Peyer's patch (tissue), 4 donors: ENCODE measurements around the gene NCKIPSD.

ENCODE experiments used
- POLR2A ChIP-seq, 2 donors: fragments of 450-650 bp; IDR thresholded peaks; one replicate each; pipeline ENCODE4 v1.5.1; 2017; ENCODE audit warnings: antibody characterized with exemption in 2 of 2, mild to moderate bottlenecking in 2 of 2, moderate library complexity in 2 of 2
- TF ChIP-seq, protein P1 (sequence below), 6 experiments: fragments of 450-650 bp in 4 of 6; fragments of 200-600 bp in 2 of 6; sonication (generic) in 1 of 6; IDR thresholded peaks; one replicate each; pipeline ENCODE4 v1.5.1; 2017 to 2019; ENCODE audit warnings: antibody characterized with exemption in 6 of 6, mild to moderate bottlenecking in 3 of 6, moderate library complexity in 1 of 6

DNA sequence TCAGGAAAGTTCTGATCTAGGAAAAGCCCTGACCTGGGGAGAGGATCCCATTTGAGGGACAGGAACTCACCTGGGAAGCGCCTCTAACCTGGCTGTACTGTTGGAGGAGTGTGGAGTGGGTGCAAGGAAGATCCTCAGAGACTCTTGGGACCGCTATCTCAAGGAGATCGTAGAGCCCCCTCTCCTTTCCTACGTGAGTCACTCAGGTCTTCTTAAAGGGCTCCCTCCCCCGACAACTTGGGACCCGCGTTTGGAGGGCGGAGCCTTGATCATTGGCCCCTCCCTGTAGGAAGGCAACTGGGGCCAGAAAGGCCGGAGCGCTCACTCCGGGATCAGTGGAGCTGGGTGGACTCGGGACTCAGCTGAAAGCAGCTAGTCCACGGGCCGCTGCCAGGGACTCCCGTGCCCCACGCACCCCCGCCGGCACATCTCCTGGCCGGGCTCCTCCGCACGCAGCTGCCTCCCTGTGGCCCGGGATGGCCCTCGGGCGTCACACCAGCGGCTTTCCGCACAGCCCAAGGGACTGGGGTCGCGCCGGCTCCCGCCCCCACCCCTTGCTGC lies 51.0 kb downstream of the NCKIPSD start:
- TF ChIP-seq, protein P1, sequence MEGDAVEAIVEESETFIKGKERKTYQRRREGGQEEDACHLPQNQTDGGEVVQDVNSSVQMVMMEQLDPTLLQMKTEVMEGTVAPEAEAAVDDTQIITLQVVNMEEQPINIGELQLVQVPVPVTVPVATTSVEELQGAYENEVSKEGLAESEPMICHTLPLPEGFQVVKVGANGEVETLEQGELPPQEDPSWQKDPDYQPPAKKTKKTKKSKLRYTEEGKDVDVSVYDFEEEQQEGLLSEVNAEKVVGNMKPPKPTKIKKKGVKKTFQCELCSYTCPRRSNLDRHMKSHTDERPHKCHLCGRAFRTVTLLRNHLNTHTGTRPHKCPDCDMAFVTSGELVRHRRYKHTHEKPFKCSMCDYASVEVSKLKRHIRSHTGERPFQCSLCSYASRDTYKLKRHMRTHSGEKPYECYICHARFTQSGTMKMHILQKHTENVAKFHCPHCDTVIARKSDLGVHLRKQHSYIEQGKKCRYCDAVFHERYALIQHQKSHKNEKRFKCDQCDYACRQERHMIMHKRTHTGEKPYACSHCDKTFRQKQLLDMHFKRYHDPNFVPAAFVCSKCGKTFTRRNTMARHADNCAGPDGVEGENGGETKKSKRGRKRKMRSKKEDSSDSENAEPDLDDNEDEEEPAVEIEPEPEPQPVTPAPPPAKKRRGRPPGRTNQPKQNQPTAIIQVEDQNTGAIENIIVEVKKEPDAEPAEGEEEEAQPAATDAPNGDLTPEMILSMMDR (IDR thresholded peaks at IDR 0.05) = no peak
- TF ChIP-seq POLR2A (IDR thresholded peaks at IDR 0.05) = no peak
